Mesenchymal stem cell (in vitro differentiated cells and primary cell): ENCODE measurements around the gene DICER1.

Source experiments
- DNase-seq: peaks from one replicate; pipeline ENCODE4 v3.0.0-alpha.2; 2013
- H2AFZ ChIP-seq: one replicate; pipeline ENCODE4 v1.6.1; 2013; ENCODE audit warnings: low read depth, mild to moderate bottlenecking, control low read depth, inconsistent platforms, low read length, moderate library complexity
- H2AK5ac ChIP-seq: 2 replicates; pipeline ENCODE4 v1.6.1; 2013; ENCODE audit warnings: low read length, moderate library complexity, mild to moderate bottlenecking, inconsistent platforms; ENCODE audit not compliant: severe bottlenecking
- H2BK120ac ChIP-seq: one replicate; pipeline ENCODE4 v1.6.1; 2013; ENCODE audit warnings: low read depth, mild to moderate bottlenecking, inconsistent platforms, low read length, moderate library complexity
- H2BK12ac ChIP-seq, 2 experiments: one replicate each; pipeline ENCODE4 v1.6.1; 2013; ENCODE audit warnings: inconsistent platforms in 2 of 2, low read length in 2 of 2, mild to moderate bottlenecking in 2 of 2, moderate library complexity in 2 of 2, control low read depth in 1 of 2
- H2BK15ac ChIP-seq: one replicate; pipeline ENCODE4 v1.6.1; 2013; ENCODE audit warnings: mild to moderate bottlenecking, low read depth, inconsistent platforms; ENCODE audit not compliant: poor library complexity, severe bottlenecking
- H2BK5ac ChIP-seq: 2 replicates; pipeline ENCODE4 v1.6.1; 2013; ENCODE audit warnings: low read depth, mild to moderate bottlenecking, low read length, control low read depth, inconsistent platforms; ENCODE audit not compliant: poor library complexity, severe bottlenecking
- H3K14ac ChIP-seq, 2 experiments: one replicate each; pipeline ENCODE4 v1.6.1; 2013; ENCODE audit warnings: inconsistent platforms in 2 of 2, low read length in 2 of 2, control low read depth in 1 of 2, mild to moderate bottlenecking in 1 of 2, moderate library complexity in 1 of 2
- H3K18ac ChIP-seq, 2 experiments: one replicate each; pipeline ENCODE4 v1.6.1; 2013; ENCODE audit warnings: inconsistent platforms in 2 of 2, low read length in 2 of 2, control low read depth in 1 of 2, low read depth in 1 of 2, mild to moderate bottlenecking in 1 of 2
- H3K23ac ChIP-seq, 2 experiments: one replicate each; pipeline ENCODE4 v1.6.1; 2013; ENCODE audit warnings: inconsistent platforms in 2 of 2, low read length in 2 of 2, mild to moderate bottlenecking in 2 of 2, moderate library complexity in 2 of 2, control low read depth in 1 of 2
- H3K27ac ChIP-seq: 2 replicates; pipeline ENCODE4 v1.5.1; 2013; ENCODE audit warnings: mild to moderate bottlenecking, moderate library complexity, low read length, control low read depth, inconsistent platforms; ENCODE audit not compliant: poor library complexity, severe bottlenecking
- H3K27me3 ChIP-seq, 2 experiments: 2 replicates each; pipeline versions ENCODE4 v1.6.1 to v1.7.0; 2013; ENCODE audit warnings: low read length in 2 of 2, mild to moderate bottlenecking in 2 of 2, moderate library complexity in 2 of 2, control low read depth in 1 of 2, inconsistent platforms in 1 of 2; ENCODE audit not compliant: control insufficient read depth in 1 of 2, insufficient read depth in 1 of 2
- H3K36me3 ChIP-seq, 2 experiments: 2 replicates each; pipeline versions ENCODE4 v1.6.1 to v1.7.0; 2013; ENCODE audit warnings: low read length in 2 of 2, control low read depth in 1 of 2, inconsistent platforms in 1 of 2, low read depth in 1 of 2, mild to moderate bottlenecking in 1 of 2; ENCODE audit not compliant: insufficient read depth in 2 of 2, control insufficient read depth in 1 of 2
- H3K4ac ChIP-seq, 2 experiments: one replicate each; pipeline ENCODE4 v1.6.1; 2013; ENCODE audit warnings: inconsistent platforms in 2 of 2, low read length in 2 of 2, mild to moderate bottlenecking in 2 of 2, moderate library complexity in 2 of 2, control low read depth in 1 of 2, low read depth in 1 of 2
- H3K4me1 ChIP-seq: 2 replicates; pipeline ENCODE4 v1.6.1; 2013; ENCODE audit warnings: low read depth, low read length, control low read depth; ENCODE audit not compliant: control insufficient read depth, insufficient read depth
- H3K4me2 ChIP-seq: 2 replicates; pipeline ENCODE4 v1.6.1; 2013; ENCODE audit warnings: low read length, mild to moderate bottlenecking, inconsistent platforms; ENCODE audit not compliant: poor library complexity, severe bottlenecking
- H3K4me3 ChIP-seq, 2 experiments: 2 replicates each; pipeline versions ENCODE4 v1.5.1 to v1.7.0; 2013; ENCODE audit warnings: low read length in 2 of 2, mild to moderate bottlenecking in 2 of 2, control low read depth in 1 of 2, low read depth in 1 of 2; ENCODE audit not compliant: insufficient read depth in 1 of 2
- H3K79me1 ChIP-seq: replicated peaks from 2 replicates; pipeline ENCODE4 v1.6.1; 2013; ENCODE audit warnings: mild to moderate bottlenecking, control low read depth, low read length, inconsistent platforms; ENCODE audit not compliant: poor library complexity, severe bottlenecking
- H3K9ac ChIP-seq: 2 replicates; pipeline ENCODE4 v1.7.0; 2013; ENCODE audit warnings: mild to moderate bottlenecking, low read length, moderate library complexity
- H3K9me3 ChIP-seq: 2 replicates; pipeline ENCODE4 v1.7.0; 2013; ENCODE audit warnings: mild to moderate bottlenecking, low read length; ENCODE audit not compliant: control insufficient read depth
- H4K8ac ChIP-seq: one replicate; pipeline ENCODE4 v1.6.1; 2013; ENCODE audit warnings: inconsistent platforms, mild to moderate bottlenecking, low read length, moderate library complexity
- H4K91ac ChIP-seq: one replicate; pipeline ENCODE4 v1.6.1; 2013; ENCODE audit warnings: mild to moderate bottlenecking, low read length, inconsistent platforms
- WGBS: methylation state at CpG from one replicate; pipeline ENCODE4 v1.1.7; 2013; ENCODE audit warnings: mixed read lengths; 5-methylcytosine and 5-hydroxymethylcytosine counted together

Gene DICER1

GRCh38 chr14:95132760-95133159 lies 24.6 kb downstream of the DICER1 start:
- Histone ChIP-seq H2BK120ac (no peak overlapping the region), H3K27me3 (no peaks in the 10 kb centered on the region), H3K4me1 (peaks cover 3% of the 10 kb centered on the region), H2BK15ac (no peak overlapping the region), H3K4ac (no peak overlapping the region), H4K91ac (no peak overlapping the region), H4K8ac (no peak overlapping the region), H3K14ac (no peak overlapping the region), H3K23ac (no peak overlapping the region), H2AK5ac (no peak overlapping the region), H3K9ac (no peak overlapping the region), H3K4me2 (no peak overlapping the region), H2BK12ac (no peak overlapping the region), H3K79me1 (peaks cover 15% of the 10 kb centered on the region), H3K27ac (no peak overlapping the region), H3K36me3 (peaks cover 0 to 49% of the 10 kb centered on the region in 2 experiments), H3K9me3 (no peaks in the 10 kb centered on the region), H3K18ac (no peak overlapping the region), H2AFZ (no peak overlapping the region), H2BK5ac (no peak overlapping the region), H3K4me3 (no peak overlapping the region)
- DNase-seq = peak; percentile 54
- WGBS = no CpG with 5 or more reads among the region's 5 CpGs

DNA sequence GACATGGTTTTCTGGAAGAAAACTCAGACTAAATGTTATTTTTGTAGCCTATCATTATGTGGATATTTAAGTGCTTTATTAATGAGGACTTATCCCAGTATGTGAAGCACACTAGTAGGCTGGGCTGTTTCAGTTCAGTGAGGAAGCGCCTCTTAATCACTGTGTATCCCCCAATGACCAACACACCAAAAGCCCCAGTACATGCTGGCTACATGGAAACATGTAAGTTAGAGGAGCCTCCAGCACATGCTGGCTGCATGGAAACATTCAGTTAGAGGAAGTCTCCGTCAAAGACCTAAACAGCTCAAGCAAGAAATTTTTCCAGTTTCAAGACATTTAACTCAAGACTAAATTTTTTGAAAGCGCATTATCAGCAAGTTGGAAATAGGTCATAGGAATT lies 26.8 kb downstream of the DICER1 start:
- H2BK15ac ChIP-seq = no peak overlapping the region
- H3K9me3 ChIP-seq = no peaks in the 10 kb centered on the region
- H2AK5ac ChIP-seq = no peak overlapping the region
- H3K4me2 ChIP-seq = no peak overlapping the region
- WGBS = 100% methylated on average over 1 of the region's 3 CpGs
- no peak overlapping the region for H3K18ac ChIP-seq
- no peak overlapping the region for H3K14ac ChIP-seq
- H3K27ac ChIP-seq = no peak overlapping the region
- no peak overlapping the region for H2BK5ac ChIP-seq
- peaks cover 2% of the 10 kb centered on the region for H3K4me1 ChIP-seq
- no peak overlapping the region for H3K4ac ChIP-seq
- H2BK120ac ChIP-seq = no peak overlapping the region
- peaks cover 17% of the 10 kb centered on the region for H3K79me1 ChIP-seq
- H3K9ac ChIP-seq = no peak overlapping the region
- H4K91ac ChIP-seq = no peak overlapping the region
- no peaks in the 10 kb centered on the region for H3K27me3 ChIP-seq
- no peak overlapping the region for H4K8ac ChIP-seq
- no peak overlapping the region for H2BK12ac ChIP-seq
- H3K23ac ChIP-seq = no peak overlapping the region
- no peak overlapping the region for H3K4me3 ChIP-seq
- no peak overlapping the region for H2AFZ ChIP-seq
- H3K36me3 ChIP-seq = peaks cover 0 to 59% of the 10 kb centered on the region in 2 experiments
- no peak for DNase-seq

DNA sequence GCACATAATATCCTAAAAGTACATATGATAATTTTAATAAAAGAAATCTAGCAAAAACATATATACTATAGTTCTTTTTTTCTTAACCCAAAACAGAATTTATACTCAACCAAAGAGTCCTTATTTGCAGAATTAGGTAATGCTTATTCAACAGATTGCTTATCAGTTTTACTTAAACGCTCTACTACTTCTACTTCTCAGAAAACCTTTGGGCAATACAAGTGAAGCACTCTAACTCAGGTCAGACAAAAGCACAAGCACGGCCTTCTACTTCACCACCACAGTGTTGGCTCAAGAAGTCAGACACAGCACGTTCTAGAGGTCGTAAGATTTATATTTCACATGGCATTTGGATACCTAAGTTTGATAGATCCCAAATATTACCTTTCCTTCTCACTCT lies 29.2 kb downstream of the DICER1 start:
- H3K27me3 ChIP-seq = no peaks in the 10 kb centered on the region
- peaks cover 19% of the 10 kb centered on the region for H3K79me1 ChIP-seq
- no peak for DNase-seq
- WGBS = 99% methylated on average over 4 of the region's 4 CpGs
- H3K4ac ChIP-seq = no peak overlapping the region
- H3K4me1 ChIP-seq = peaks cover 2% of the 10 kb centered on the region
- no peak overlapping the region for H3K18ac ChIP-seq
- no peak overlapping the region for H4K8ac ChIP-seq
- no peak overlapping the region for H2BK5ac ChIP-seq
- H2BK12ac ChIP-seq = no peak overlapping the region
- no peak overlapping the region for H3K23ac ChIP-seq
- no peak overlapping the region for H2AFZ ChIP-seq
- H3K9ac ChIP-seq = no peak overlapping the region
- H3K9me3 ChIP-seq = no peaks in the 10 kb centered on the region
- H3K36me3 ChIP-seq = peaks cover 6 to 78% of the 10 kb centered on the region in 2 experiments
- H4K91ac ChIP-seq = no peak overlapping the region
- no peak overlapping the region for H2AK5ac ChIP-seq
- no peak overlapping the region for H2BK15ac ChIP-seq
- no peak overlapping the region for H3K14ac ChIP-seq
- no peak overlapping the region for H3K4me3 ChIP-seq
- no peak overlapping the region for H3K4me2 ChIP-seq
- H3K27ac ChIP-seq = no peak overlapping the region
- H2BK120ac ChIP-seq = no peak overlapping the region

GRCh38 chr14:95127531-95127911 lies 29.8 kb downstream of the DICER1 start:
- Histone ChIP-seq H3K27ac (no peak overlapping the region), H3K4me1 (peaks cover 2% of the 10 kb centered on the region), H3K14ac (no peak overlapping the region), H2BK5ac (no peak overlapping the region), H4K91ac (no peak overlapping the region), H3K9me3 (no peaks in the 10 kb centered on the region), H3K79me1 (peaks cover 21% of the 10 kb centered on the region), H3K4ac (no peak overlapping the region), H4K8ac (no peak overlapping the region), H3K4me2 (no peak overlapping the region), H3K18ac (no peak overlapping the region), H2BK15ac (no peak overlapping the region), H3K9ac (no peak overlapping the region), H3K36me3 (peaks cover 6 to 76% of the 10 kb centered on the region in 2 experiments), H2AK5ac (no peak overlapping the region), H3K23ac (no peak overlapping the region), H3K27me3 (no peaks in the 10 kb centered on the region), H2BK12ac (no peak overlapping the region), H2AFZ (no peak overlapping the region), H2BK120ac (no peak overlapping the region), H3K4me3 (no peak overlapping the region)
- no peak for DNase-seq
- WGBS = 99% methylated on average over 3 of the region's 4 CpGs
